OCI-LY7 (cell line): Measurements from ENCODE around the gene NUDCD3.

Experiments used
- CTCF ChIP-seq: fragments of 200-600 bp; sonication (generic); conservative IDR thresholded peaks from 2 replicates; pipeline ENCODE4 v1.5.1; 2014; ENCODE audit warnings: mild to moderate bottlenecking, antibody characterized with exemption, low read length, moderate library complexity, mixed read lengths
- EZH2phosphoT487 ChIP-seq: fragments of 200-600 bp; sonication (generic); IDR thresholded peaks from 2 replicates; pipeline ENCODE4 v1.6.1; 2018; ENCODE audit warnings: low read depth, borderline replicate concordance, mild to moderate bottlenecking, mixed run types, antibody characterized with exemption, low read length, moderate library complexity, mixed read lengths

GRCh38 chr7:44383566-44383965, 106.9 kb downstream of the NUDCD3 start:
- TF ChIP-seq CTCF: no peak
- no peak for TF ChIP-seq EZH2phosphoT487
